Measurements from ENCODE around the gene TRIM44. TPM values are rescaled to one million over a fixed set of nuclear protein-coding genes. Genes with fewer than 3 reads are reported as not detected.

Gene TRIM44
- total and polyA plus RNA-seq, 10 of the 15 experiments (the other 5 are each of a cell fraction or from before 2014, with no cell fraction given) = 6.7 to 93.0 (median 27.6) TPM

DNA sequence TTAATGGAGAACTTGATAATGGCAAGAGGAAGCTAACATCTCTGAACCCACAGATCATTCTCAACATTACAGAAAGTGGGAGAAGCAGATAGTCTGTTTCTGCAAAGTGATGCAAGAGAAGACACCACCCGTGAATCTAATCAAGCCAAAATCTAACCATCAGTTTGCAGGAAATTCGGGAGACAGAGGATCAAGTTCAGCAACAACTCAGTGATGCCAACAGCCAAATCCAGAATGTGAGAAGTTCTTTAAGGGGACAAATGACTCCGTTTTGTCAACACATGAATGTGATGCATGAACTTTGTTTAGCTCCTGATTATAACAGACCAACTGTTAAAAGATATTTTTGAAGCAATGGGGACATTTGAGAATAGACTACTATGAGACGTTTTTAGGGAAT, 186.0 kb downstream of the TRIM44 start:
- CTCF ChIA-PET = interaction anchor here (1.4 kb wide), 1 partner anchor 27 kb away, joined by 5 read pairs; no protein-coding TSS in a partner anchor
- ATAC-seq = no peak

More for the DNA sequence above, 186.0 kb downstream of the TRIM44 start:
- no peaks in the 10 kb centered on the region for H3K79me2 ChIP-seq (ENCODE audit: control insufficient read depth, insufficient read depth, low read length)
- peaks cover 0 to 4% of the 10 kb centered on the region in 2 experiments; a peak in 1 of 4 replicates for H3K27me3 ChIP-seq (replicated peaks in 1 of 2; ENCODE audit: control insufficient read depth in 2 of 2, insufficient read depth in 2 of 2, low read length in 1 of 2)
- no peak for FAIRE-seq
- H2AFZ ChIP-seq (ENCODE audit: control insufficient read depth, low read depth, low read length) = no peak overlapping the region
- DNase-seq (ENCODE audit: low read depth, low spot score) = no peak
- no peak overlapping the region for H3K9ac ChIP-seq (ENCODE audit: control insufficient read depth, insufficient read depth, low read length)
- POLR2A ChIA-PET = no interaction called here
- H3K9me3 ChIP-seq (replicated peaks; ENCODE audit: control insufficient read depth, insufficient read depth, low read length) = no peaks in the 10 kb centered on the region
- in situ Hi-C loops (cut with MboI) = no loop called here
- no peak overlapping the region for H3K4me3 ChIP-seq
- RAD21 ChIA-PET (ENCODE audit: unreplicated experiment) = interaction anchor here (0.8 kb wide), 1 partner anchor 26 kb away, joined by 3 read pairs; no protein-coding TSS in a partner anchor
- TF ChIP-seq BCL3 (IDR thresholded peaks at IDR 0.05; ENCODE audit: borderline replicate concordance, insufficient read depth, low read depth, low read length, poor library complexity, severe bottlenecking) (no peak), POLR2AphosphoS5 (IDR thresholded peaks at IDR 0.05; ENCODE audit: low read length) (no peak), ZSCAN29 (IDR thresholded peaks at IDR 0.05) (no peak), TCF12 (IDR thresholded peaks at IDR 0.05; ENCODE audit: low read depth, low read length) (no peak), GATAD2B (conservative IDR thresholded peaks at IDR 0.05; ENCODE audit: low read depth) (no peak), MEF2B (IDR thresholded peaks at IDR 0.05; ENCODE audit: partially characterized antibody, poor library complexity, severe bottlenecking) (no peak), EZH2 (IDR thresholded peaks at IDR 0.05; ENCODE audit: borderline replicate concordance, control insufficient read depth, low read depth, low read length) (no peak), WRNIP1 (IDR thresholded peaks at IDR 0.05; ENCODE audit: borderline replicate concordance, low read depth, low read length) (no peak), TCF7 (IDR thresholded peaks at IDR 0.05; ENCODE audit: borderline replicate concordance) (no peak)
- TF ChIP-seq, protein P1, sequence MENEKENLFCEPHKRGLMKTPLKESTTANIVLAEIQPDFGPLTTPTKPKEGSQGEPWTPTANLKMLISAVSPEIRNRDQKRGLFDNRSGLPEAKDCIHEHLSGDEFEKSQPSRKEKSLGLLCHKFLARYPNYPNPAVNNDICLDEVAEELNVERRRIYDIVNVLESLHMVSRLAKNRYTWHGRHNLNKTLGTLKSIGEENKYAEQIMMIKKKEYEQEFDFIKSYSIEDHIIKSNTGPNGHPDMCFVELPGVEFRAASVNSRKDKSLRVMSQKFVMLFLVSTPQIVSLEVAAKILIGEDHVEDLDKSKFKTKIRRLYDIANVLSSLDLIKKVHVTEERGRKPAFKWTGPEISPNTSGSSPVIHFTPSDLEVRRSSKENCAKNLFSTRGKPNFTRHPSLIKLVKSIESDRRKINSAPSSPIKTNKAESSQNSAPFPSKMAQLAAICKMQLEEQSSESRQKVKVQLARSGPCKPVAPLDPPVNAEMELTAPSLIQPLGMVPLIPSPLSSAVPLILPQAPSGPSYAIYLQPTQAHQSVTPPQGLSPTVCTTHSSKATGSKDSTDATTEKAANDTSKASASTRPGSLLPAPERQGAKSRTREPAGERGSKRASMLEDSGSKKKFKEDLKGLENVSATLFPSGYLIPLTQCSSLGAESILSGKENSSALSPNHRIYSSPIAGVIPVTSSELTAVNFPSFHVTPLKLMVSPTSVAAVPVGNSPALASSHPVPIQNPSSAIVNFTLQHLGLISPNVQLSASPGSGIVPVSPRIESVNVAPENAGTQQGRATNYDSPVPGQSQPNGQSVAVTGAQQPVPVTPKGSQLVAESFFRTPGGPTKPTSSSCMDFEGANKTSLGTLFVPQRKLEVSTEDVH (IDR thresholded peaks at IDR 0.05; ENCODE audit: low read depth, partially characterized antibody) = no peak
- TF ChIP-seq, protein P2, sequence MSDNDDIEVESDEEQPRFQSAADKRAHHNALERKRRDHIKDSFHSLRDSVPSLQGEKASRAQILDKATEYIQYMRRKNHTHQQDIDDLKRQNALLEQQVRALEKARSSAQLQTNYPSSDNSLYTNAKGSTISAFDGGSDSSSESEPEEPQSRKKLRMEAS (IDR thresholded peaks at IDR 0.05; ENCODE audit: low read depth, low read length) = no peak
- TF ChIP-seq, protein P3, sequence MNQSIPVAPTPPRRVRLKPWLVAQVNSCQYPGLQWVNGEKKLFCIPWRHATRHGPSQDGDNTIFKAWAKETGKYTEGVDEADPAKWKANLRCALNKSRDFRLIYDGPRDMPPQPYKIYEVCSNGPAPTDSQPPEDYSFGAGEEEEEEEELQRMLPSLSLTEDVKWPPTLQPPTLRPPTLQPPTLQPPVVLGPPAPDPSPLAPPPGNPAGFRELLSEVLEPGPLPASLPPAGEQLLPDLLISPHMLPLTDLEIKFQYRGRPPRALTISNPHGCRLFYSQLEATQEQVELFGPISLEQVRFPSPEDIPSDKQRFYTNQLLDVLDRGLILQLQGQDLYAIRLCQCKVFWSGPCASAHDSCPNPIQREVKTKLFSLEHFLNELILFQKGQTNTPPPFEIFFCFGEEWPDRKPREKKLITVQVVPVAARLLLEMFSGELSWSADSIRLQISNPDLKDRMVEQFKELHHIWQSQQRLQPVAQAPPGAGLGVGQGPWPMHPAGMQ (IDR thresholded peaks at IDR 0.05; ENCODE audit: borderline replicate concordance) = no peak
- H3K36me3 ChIP-seq (ENCODE audit: control insufficient read depth in 2 of 2, insufficient read depth in 2 of 2, low read length in 1 of 2) = no peaks in the 10 kb centered on the region
- SMC1A ChIA-PET (ENCODE audit: uncharacterized antibody, unreplicated experiment) = interaction anchor here (0.8 to 1.7 kb wide), 3 partner anchors 26 to 1075 kb away, joined by 3 to 4 read pairs (median 4); no protein-coding TSS in a partner anchor
- BruUV-seq (replicated peaks) = no TSS peak
- H3K27ac ChIP-seq (ENCODE audit: control insufficient read depth, insufficient read depth) = no peak overlapping the region
- no peak overlapping the region for H3K4me2 ChIP-seq (ENCODE audit: control insufficient read depth, insufficient read depth)
- no peaks in the 10 kb centered on the region for H4K20me1 ChIP-seq (ENCODE audit: control insufficient read depth, insufficient read depth)
- intact Hi-C loops (cut with micrococcal nuclease; ENCODE audit: unreplicated experiment) = no loop called here
- whole genome bisulfite sequencing (ENCODE audit: insufficient coverage, insufficient replicate concordance, low lambda C conversion rate, missing lambda C conversion rate) = 0% methylated on average over 4 of the region's 4 CpGs
- no peaks in the 10 kb centered on the region for H3K4me1 ChIP-seq (ENCODE audit: control insufficient read depth, insufficient read depth, low read length)
